DOHH2 (cell line): ENCODE measurements around the gene VANGL2.

Experiments used
- EZH2phosphoT487 ChIP-seq: fragments of 200-600 bp; sonication (generic); IDR thresholded peaks from 2 replicates; pipeline ENCODE4 v1.6.1; 2017; ENCODE audit warnings: borderline replicate concordance, mild to moderate bottlenecking, antibody characterized with exemption, low read length, moderate library complexity, mixed read lengths
- TF ChIP-seq, protein P1 (sequence below): fragments of 200-600 bp; sonication (generic); IDR thresholded peaks from one replicate; pipeline ENCODE4 v1.5.1; 2014; ENCODE audit warnings: antibody characterized with exemption, mild to moderate bottlenecking, low read depth, low read length; ENCODE audit not compliant: poor library complexity, severe bottlenecking

GRCh38 chr1:160405331-160405877, 5.0 kb downstream of the VANGL2 start:
- TF ChIP-seq, protein P1, sequence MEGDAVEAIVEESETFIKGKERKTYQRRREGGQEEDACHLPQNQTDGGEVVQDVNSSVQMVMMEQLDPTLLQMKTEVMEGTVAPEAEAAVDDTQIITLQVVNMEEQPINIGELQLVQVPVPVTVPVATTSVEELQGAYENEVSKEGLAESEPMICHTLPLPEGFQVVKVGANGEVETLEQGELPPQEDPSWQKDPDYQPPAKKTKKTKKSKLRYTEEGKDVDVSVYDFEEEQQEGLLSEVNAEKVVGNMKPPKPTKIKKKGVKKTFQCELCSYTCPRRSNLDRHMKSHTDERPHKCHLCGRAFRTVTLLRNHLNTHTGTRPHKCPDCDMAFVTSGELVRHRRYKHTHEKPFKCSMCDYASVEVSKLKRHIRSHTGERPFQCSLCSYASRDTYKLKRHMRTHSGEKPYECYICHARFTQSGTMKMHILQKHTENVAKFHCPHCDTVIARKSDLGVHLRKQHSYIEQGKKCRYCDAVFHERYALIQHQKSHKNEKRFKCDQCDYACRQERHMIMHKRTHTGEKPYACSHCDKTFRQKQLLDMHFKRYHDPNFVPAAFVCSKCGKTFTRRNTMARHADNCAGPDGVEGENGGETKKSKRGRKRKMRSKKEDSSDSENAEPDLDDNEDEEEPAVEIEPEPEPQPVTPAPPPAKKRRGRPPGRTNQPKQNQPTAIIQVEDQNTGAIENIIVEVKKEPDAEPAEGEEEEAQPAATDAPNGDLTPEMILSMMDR = no peak
- no peak for TF ChIP-seq EZH2phosphoT487
